BJ (cell line): ENCODE measurements around the gene PDE7B. TPM values are rescaled to one million over a fixed set of nuclear protein-coding genes. Genes with fewer than 3 reads are reported as not detected.

Experiments
- CTCF ChIA-PET: fragments of 350-600 bp; formaldehyde crosslinking; extraction: SDS; loops from one replicate; lab custom pipeline; 2021; ENCODE audit warnings: antibody characterized with exemption, inconsistent platforms; lab: Yijun Ruan, JAX
- POLR2A ChIA-PET: fragments of 300-600 bp; sonication (Branson Sonifier 250); formaldehyde crosslinking; extraction: SDS; loops from one replicate; lab custom pipeline; 2021; ENCODE audit warnings: antibody characterized with exemption; lab: Charles Lee
- DNase-seq: peaks from one replicate; pipeline ENCODE4 v3.0.0-alpha.2; 2011; ENCODE audit warnings: low read depth
- H3K27me3 ChIP-seq: 2 replicates; pipeline ENCODE4 v1.6.0; 2011; ENCODE audit warnings: low read length; ENCODE audit not compliant: control insufficient read depth, insufficient read depth
- H3K36me3 ChIP-seq: 2 replicates; pipeline ENCODE4 v1.5.1; 2011; ENCODE audit warnings: low read length; ENCODE audit not compliant: control insufficient read depth, insufficient read depth
- H3K4me3 ChIP-seq: 2 replicates; pipeline ENCODE4 v1.5.1; 2011; ENCODE audit warnings: low read depth, mild to moderate bottlenecking, control low read depth, low read length
- CTCF ChIP-seq: IDR thresholded peaks from 2 replicates; pipeline ENCODE4 v1.5.1; 2011; ENCODE audit warnings: low read depth, mild to moderate bottlenecking, control low read depth, inconsistent platforms, low read length, moderate library complexity; ENCODE audit not compliant: insufficient read depth
- polyA plus RNA-seq: library from polyadenylated mRNA; depleted of rRNA; stranded (reverse); fragments of >200 nt; gene quantifications from 2 replicates; pipeline ENCODE4 v1.2.3, GENCODE V29; 2011

PDE7B gene
- polyA plus RNA-seq, 1 experiment, result 2.7 TPM

DNA sequence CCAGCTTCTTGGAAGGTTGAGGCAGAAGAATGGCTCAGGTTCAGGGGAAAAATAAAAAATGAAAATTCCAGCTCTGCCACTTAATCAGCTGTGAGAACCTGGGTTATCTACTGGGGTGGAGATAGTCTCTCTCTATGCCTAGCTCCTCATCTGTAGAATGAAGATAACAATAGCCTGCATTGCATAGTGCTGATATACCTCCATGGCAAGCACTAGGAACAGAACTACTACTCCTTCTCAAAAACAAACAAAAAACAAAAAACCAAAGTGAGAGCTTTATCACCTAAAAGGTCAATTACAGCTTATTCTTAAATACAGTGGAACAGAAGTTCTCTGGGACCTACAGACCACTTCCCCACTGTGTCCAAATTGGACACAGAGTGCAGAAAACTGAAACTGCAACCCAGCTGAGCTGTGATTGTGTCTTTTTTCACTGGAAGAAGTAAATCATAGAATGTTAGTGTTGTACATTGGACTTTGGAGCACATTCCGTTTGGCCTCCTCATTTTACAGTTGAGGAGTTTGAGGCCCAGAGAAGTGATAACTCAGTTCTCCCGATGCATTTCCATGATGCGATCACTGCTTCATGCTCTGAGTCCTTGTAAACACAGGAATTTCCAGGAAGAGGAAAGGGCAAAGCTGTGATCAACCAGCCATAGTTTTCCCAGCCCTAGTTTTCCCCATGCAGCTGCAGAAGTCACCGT lies 375.3 kb downstream of the PDE7B start:
- POLR2A ChIA-PET, result no interaction called here
- Histone ChIP-seq H3K36me3 (no peaks in the 10 kb centered on the region), H3K27me3 (no peaks in the 10 kb centered on the region), H3K4me3 (no peak overlapping the region)
- TF ChIP-seq CTCF, result no peak
- no peak for DNase-seq
- CTCF ChIA-PET, result interaction anchor here (0.6 to 2.5 kb wide), 53 partner anchors 9 to 792 kb away, joined by 3 to 68 read pairs (median 4); partner anchors contain the start of genes AHI1, BCLAF1 and MTFR2

GRCh38 chr6:136228814-136229213 lies 377.3 kb downstream of the PDE7B start:
- Histone ChIP-seq H3K36me3 (no peaks in the 10 kb centered on the region), H3K4me3 (no peak overlapping the region), H3K27me3 (no peaks in the 10 kb centered on the region)
- TF ChIP-seq CTCF, result no peak
- CTCF ChIA-PET, result interaction anchor here (2.9 kb wide), 1 partner anchor 693 kb away, joined by 15 read pairs; no protein-coding TSS in a partner anchor
- no peak for DNase-seq
- POLR2A ChIA-PET, result no interaction called here

DNA sequence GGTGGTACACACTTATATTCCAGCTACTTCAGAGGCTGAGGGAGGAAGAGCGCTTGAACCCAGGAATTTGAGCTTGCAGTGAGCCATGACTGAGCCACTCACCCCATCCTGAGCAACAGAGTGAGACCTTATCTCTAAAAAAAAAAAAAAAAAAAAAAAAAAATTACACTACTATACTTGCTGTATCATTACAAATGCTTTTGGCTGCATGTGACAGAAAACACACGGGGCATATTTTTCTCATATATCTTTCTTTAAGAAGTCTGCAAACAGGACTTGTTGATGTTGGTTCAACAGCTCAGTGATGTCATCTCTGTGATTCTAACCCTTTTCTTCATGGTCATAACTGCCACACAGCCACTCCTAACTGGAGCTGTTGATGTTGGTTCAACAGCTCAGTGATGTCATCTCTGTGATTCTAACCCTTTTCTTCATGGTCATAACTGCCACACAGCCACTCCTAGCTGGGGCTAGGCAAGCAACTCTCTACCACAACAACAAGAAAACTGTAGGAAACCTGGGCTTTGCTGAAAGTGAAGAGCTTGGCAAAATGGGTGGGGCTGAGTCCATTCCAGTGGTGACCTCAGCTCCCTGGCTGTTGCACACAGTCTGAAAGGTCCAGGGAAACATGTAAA lies 378.8 kb downstream of the PDE7B start:
- CTCF ChIA-PET, result interaction anchor here (0.6 to 2.9 kb wide), 3 partner anchors 321 to 694 kb away, joined by 5 to 15 read pairs (median 5); no protein-coding TSS in a partner anchor
- H3K4me3 ChIP-seq, result no peak overlapping the region
- POLR2A ChIA-PET, result no interaction called here
- no peak for DNase-seq
- TF ChIP-seq CTCF, result no peak
- no peaks in the 10 kb centered on the region for H3K27me3 ChIP-seq
- H3K36me3 ChIP-seq, result no peaks in the 10 kb centered on the region

DNA sequence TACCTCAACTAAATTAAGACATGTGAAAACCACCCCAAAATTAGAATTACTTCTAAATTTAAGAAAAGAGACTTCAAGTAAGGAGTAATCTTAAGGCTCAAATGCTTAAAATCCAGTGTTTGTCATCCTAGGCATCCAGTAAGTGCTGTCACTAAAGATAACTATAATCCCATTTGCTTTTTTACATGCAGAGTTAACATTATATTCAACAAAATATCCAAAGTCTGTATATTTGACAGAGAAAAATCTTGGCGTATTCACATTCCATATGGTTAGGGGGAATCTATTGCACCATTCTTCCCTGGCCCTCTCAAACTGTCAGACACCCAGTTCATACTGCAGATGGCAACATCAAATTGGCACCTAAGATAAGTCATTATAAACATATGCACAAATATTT lies 381.2 kb downstream of the PDE7B start:
- DNase-seq, result no peak
- TF ChIP-seq CTCF, result no peak
- ChIA-PET CTCF (interaction anchor here (0.6 kb wide), 1 partner anchor 760 kb away, joined by 3 read pairs; no protein-coding TSS in a partner anchor), POLR2A (no interaction called here)
- Histone ChIP-seq H3K4me3 (no peak overlapping the region), H3K27me3 (no peaks in the 10 kb centered on the region), H3K36me3 (no peaks in the 10 kb centered on the region)

- CTCF ChIA-PET, result interaction anchor here (3.1 kb wide), 1 partner anchor 9 kb away, joined by 20 read pairs; no protein-coding TSS in a partner anchor
- no peaks in the 10 kb centered on the region for H3K36me3 ChIP-seq
- POLR2A ChIA-PET, result no interaction called here
- no peak for DNase-seq
- no peak overlapping the region for H3K4me3 ChIP-seq
- no peak for TF ChIP-seq CTCF
- H3K27me3 ChIP-seq, result no peaks in the 10 kb centered on the region
Measured at GRCh38 chr6:136235233-136235564, 383.7 kb downstream of the PDE7B start.
